H9 (cell line): ENCODE measurements around the gene CALHM4. TPM values are rescaled to one million over a fixed set of nuclear protein-coding genes. Genes with fewer than 3 reads are reported as not detected.

Source experiments
- DNase-seq: peaks from one replicate; pipeline ENCODE4 v3.0.0-alpha.2; 2017
- H2AFZ ChIP-seq: one replicate; pipeline ENCODE4 v1.6.1; 2013; ENCODE audit warnings: mild to moderate bottlenecking, low read length, control low read depth, moderate library complexity
- H2AK5ac ChIP-seq: 2 replicates; pipeline ENCODE4 v1.6.1; 2013; ENCODE audit warnings: low read length, control low read depth, mixed read lengths; ENCODE audit not compliant: insufficient read length
- H2BK120ac ChIP-seq: one replicate; pipeline ENCODE4 v1.6.1; 2013; ENCODE audit warnings: low read depth, mild to moderate bottlenecking, low read length, control low read depth, inconsistent platforms; ENCODE audit not compliant: poor library complexity, severe bottlenecking
- H2BK12ac ChIP-seq: 2 replicates; pipeline ENCODE4 v1.6.1; 2013; ENCODE audit warnings: low read length, control low read depth, mixed read lengths, low read depth; ENCODE audit not compliant: insufficient read length
- H2BK15ac ChIP-seq: 2 replicates; pipeline ENCODE4 v1.6.1; 2013; ENCODE audit warnings: low read depth, low read length, control low read depth
- H2BK20ac ChIP-seq: one replicate; pipeline ENCODE4 v1.6.1; 2013; ENCODE audit warnings: low read depth, mild to moderate bottlenecking, low read length, control low read depth, inconsistent platforms; ENCODE audit not compliant: poor library complexity, severe bottlenecking
- H2BK5ac ChIP-seq: 2 replicates; pipeline ENCODE4 v1.6.1; 2013; ENCODE audit warnings: low read length, control low read depth, mixed read lengths; ENCODE audit not compliant: insufficient read length
- H3K14ac ChIP-seq: 2 replicates; pipeline ENCODE4 v1.6.1; 2013; ENCODE audit warnings: low read length, control low read depth; ENCODE audit not compliant: insufficient read depth
- H3K18ac ChIP-seq: 2 replicates; pipeline ENCODE4 v1.6.1; 2013; ENCODE audit warnings: low read depth, mild to moderate bottlenecking, mixed read lengths, low read length, control low read depth; ENCODE audit not compliant: insufficient read length
- H3K23ac ChIP-seq: 2 replicates; pipeline ENCODE4 v1.6.1; 2013; ENCODE audit warnings: low read length, control low read depth, mixed read lengths, low read depth; ENCODE audit not compliant: insufficient read length
- H3K23me2 ChIP-seq: 2 replicates; pipeline ENCODE4 v1.6.1; 2013; ENCODE audit warnings: low read depth, mild to moderate bottlenecking, mixed read lengths, low read length, control low read depth; ENCODE audit not compliant: insufficient read length, poor library complexity, severe bottlenecking
- H3K27ac ChIP-seq: 2 replicates; pipeline ENCODE4 v1.5.1; 2013; ENCODE audit warnings: low read length, control low read depth, mixed read lengths, low read depth; ENCODE audit not compliant: insufficient read length
- H3K27me3 ChIP-seq: 2 replicates; pipeline ENCODE4 v1.6.1; 2013; ENCODE audit warnings: low read length, control low read depth, inconsistent platforms; ENCODE audit not compliant: insufficient read depth
- H3K4ac ChIP-seq: 2 replicates; pipeline ENCODE4 v1.6.1; 2013; ENCODE audit warnings: low read depth, mild to moderate bottlenecking, control low read depth, inconsistent platforms, low read length, moderate library complexity
- H3K4me1 ChIP-seq: 2 replicates; pipeline ENCODE4 v1.6.1; 2013; ENCODE audit warnings: low read length, control low read depth, inconsistent platforms; ENCODE audit not compliant: insufficient read depth
- H3K4me2 ChIP-seq: 2 replicates; pipeline ENCODE4 v1.6.1; 2013; ENCODE audit warnings: low read length, control low read depth, mixed read lengths; ENCODE audit not compliant: insufficient read length, insufficient read depth
- H3K56ac ChIP-seq: 2 replicates; pipeline ENCODE4 v1.6.1; 2013; ENCODE audit warnings: low read depth, mild to moderate bottlenecking, mixed read lengths, low read length, control low read depth; ENCODE audit not compliant: insufficient read length
- H3K79me1 ChIP-seq: 2 replicates; pipeline ENCODE4 v1.6.1; 2013; ENCODE audit warnings: low read depth, mild to moderate bottlenecking, moderate library complexity, low read length, control low read depth, inconsistent platforms; ENCODE audit not compliant: insufficient read depth, poor library complexity, severe bottlenecking
- H3K79me2 ChIP-seq: 2 replicates; pipeline ENCODE4 v1.6.1; 2013; ENCODE audit warnings: low read length, control low read depth, inconsistent platforms; ENCODE audit not compliant: insufficient read depth
- H3K9ac ChIP-seq: 2 replicates; pipeline ENCODE4 v1.6.1; 2013; ENCODE audit warnings: low read length, control low read depth, mixed read lengths; ENCODE audit not compliant: insufficient read length; ENCODE audit errors: extremely low read depth
- H3K9me3 ChIP-seq: one replicate; pipeline ENCODE4 v1.6.1; 2013; ENCODE audit warnings: low read depth, low read length, inconsistent platforms; ENCODE audit not compliant: control insufficient read depth
- H3T11ph ChIP-seq: one replicate; pipeline ENCODE4 v1.6.1; 2013; ENCODE audit warnings: mild to moderate bottlenecking, low read length, control low read depth, inconsistent platforms
- H4K20me1 ChIP-seq: one replicate; pipeline ENCODE4 v1.6.1; 2013; ENCODE audit not compliant: control insufficient read depth, insufficient read length, insufficient read depth
- H4K5ac ChIP-seq: 2 replicates; pipeline ENCODE4 v1.6.1; 2013; ENCODE audit warnings: low read depth, mild to moderate bottlenecking, mixed read lengths, low read length, control low read depth; ENCODE audit not compliant: insufficient read length
- H4K8ac ChIP-seq: replicated peaks from 2 replicates; pipeline ENCODE4 v1.6.1; 2013; ENCODE audit warnings: low read length, control low read depth, mixed read lengths, low read depth; ENCODE audit not compliant: insufficient read length
- H4K91ac ChIP-seq: 2 replicates; pipeline ENCODE4 v1.6.1; 2013; ENCODE audit warnings: low read depth, mild to moderate bottlenecking, moderate library complexity, mixed read lengths, low read length, control low read depth; ENCODE audit not compliant: insufficient read length
- H3K27ac Mint-ChIP-seq, 3 experiments: 2 replicates in 2 of 3; 3 replicates in 1 of 3; pipeline ENCODE4 v1.8.0; 2020 to 2021; ENCODE audit warnings: mixed read lengths in 3 of 3, mild to moderate bottlenecking in 1 of 3, moderate library complexity in 1 of 3
- H3K27me3 Mint-ChIP-seq: 2 replicates; pipeline ENCODE4 v1.8.0; 2021; ENCODE audit warnings: low read depth, mild to moderate bottlenecking, moderate library complexity, mixed read lengths
- H3K36me3 Mint-ChIP-seq, 3 experiments: 2 replicates in 2 of 3; 3 replicates in 1 of 3; pipeline ENCODE4 v1.8.0; 2020 to 2021; ENCODE audit warnings: low read depth in 3 of 3, mixed read lengths in 3 of 3; ENCODE audit not compliant: insufficient read depth in 1 of 3
- H3K4me1 Mint-ChIP-seq, 2 experiments: 2 replicates each; pipeline ENCODE4 v1.8.0; 2020; ENCODE audit warnings: mixed read lengths in 2 of 2
- H3K4me3 Mint-ChIP-seq, 2 experiments: 2 replicates in 1 of 2; 3 replicates in 1 of 2; pipeline ENCODE4 v1.8.0; 2020 to 2021; ENCODE audit warnings: mild to moderate bottlenecking in 2 of 2, mixed read lengths in 2 of 2, moderate library complexity in 1 of 2
- H3K9me3 Mint-ChIP-seq, 2 experiments: 2 replicates in 1 of 2; 3 replicates in 1 of 2; pipeline ENCODE4 v1.8.0; 2020; ENCODE audit warnings: mild to moderate bottlenecking in 2 of 2, mixed read lengths in 2 of 2, moderate library complexity in 1 of 2
- CTCF ChIP-seq: fragments of 200-600 bp; sonication (generic); conservative IDR thresholded peaks from 3 replicates; pipeline ENCODE4 v1.8.0; 2021; ENCODE audit warnings: antibody characterized with exemption, mild to moderate bottlenecking
- WGBS: extraction: QIAGEN DNeasy Blood & Tissue Kit; methylation state at CpG from one replicate; pipeline ENCODE4 v1.1.7; 2013; ENCODE audit warnings: missing lambda C conversion rate, low lambda C conversion rate, mixed read lengths; ENCODE audit not compliant: insufficient read length; ENCODE audit errors: extremely low coverage; 5-methylcytosine and 5-hydroxymethylcytosine counted together
- total RNA-seq: library from RNA; stranded (reverse); gene quantifications from 2 replicates; pipeline ENCODE4 v1.2.1, GENCODE V29; 2021

The CALHM4 gene
- total RNA-seq, 1 experiment from 2014 or later = not detected

DNA sequence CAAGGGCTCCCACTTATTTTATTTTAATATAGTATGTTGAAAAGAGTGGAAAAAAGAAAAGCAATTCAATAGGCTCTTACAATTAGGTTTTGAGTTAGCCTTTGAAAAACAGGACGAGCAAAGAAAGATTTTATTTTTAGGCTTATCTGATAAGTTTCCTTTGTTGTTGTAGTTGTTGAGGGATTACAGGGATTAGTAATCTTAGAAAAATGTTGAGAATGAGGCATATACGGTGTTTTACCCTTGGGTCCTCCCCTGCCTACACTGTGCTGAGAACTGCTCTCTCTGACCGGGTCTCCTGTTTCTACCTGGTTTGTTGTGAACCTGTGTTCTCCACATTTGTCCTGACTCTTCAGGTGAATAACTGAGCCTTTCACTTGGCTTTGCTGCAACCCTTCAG lies 24.8 kb upstream of the CALHM4 start:
- no peak overlapping the region for H2AFZ ChIP-seq
- H3K56ac ChIP-seq = no peak overlapping the region
- no peak overlapping the region for H2BK12ac ChIP-seq
- no peak for DNase-seq
- no peak overlapping the region for H2BK120ac ChIP-seq
- H3K4me1 ChIP-seq = peaks cover 8% of the 10 kb centered on the region; the same call in 1 of the 2 replicates
- H3K79me1 ChIP-seq = no peaks in the 10 kb centered on the region
- Mint-ChIP-seq H3K9me3 (no peaks in the 10 kb centered on the region), H3K27ac (peak overlapping the region in 1 of 3 experiments; percentile 0; a peak in 1 of 7 replicates), H3K4me1 (peaks cover 39 to 42% of the 10 kb centered on the region in 2 experiments), H3K4me3 (no peak overlapping the region), H3K36me3 (no peaks in the 10 kb centered on the region), H3K27me3 (no peaks in the 10 kb centered on the region)
- H2BK15ac ChIP-seq = no peak overlapping the region
- H3K79me2 ChIP-seq = no peaks in the 10 kb centered on the region
- H3K9me3 ChIP-seq = no peaks in the 10 kb centered on the region
- no peak overlapping the region for H3K23ac ChIP-seq
- no peak overlapping the region for H2AK5ac ChIP-seq
- H4K5ac ChIP-seq = no peak overlapping the region
- H3T11ph ChIP-seq = no peak overlapping the region
- H3K23me2 ChIP-seq = no peaks in the 10 kb centered on the region
- no peak overlapping the region for H4K8ac ChIP-seq
- TF ChIP-seq CTCF = no peak
- H3K18ac ChIP-seq = no peak overlapping the region
- H3K27me3 ChIP-seq = no peaks in the 10 kb centered on the region
- WGBS = no CpG with 5 or more reads among the region's 3 CpGs
- no peaks in the 10 kb centered on the region for H4K20me1 ChIP-seq
- H3K4me2 ChIP-seq = no peak overlapping the region
- H3K4ac ChIP-seq = no peak overlapping the region
- H3K14ac ChIP-seq = no peak overlapping the region
- no peak overlapping the region for H3K27ac ChIP-seq
- H3K9ac ChIP-seq = no peak overlapping the region
- H2BK5ac ChIP-seq = no peak overlapping the region
- H4K91ac ChIP-seq = no peak overlapping the region
- H2BK20ac ChIP-seq = no peak overlapping the region
